GM12892 (cell line): ENCODE data around the gene ARID3B.
A peak's percentile ranks its signal among the peaks of the same experiment; 100 is the strongest.

ENCODE experiments used
- DNase-seq: peaks from one replicate; pipeline ENCODE4 v3.0.0; 2011; ENCODE audit not compliant: insufficient read length
- FAIRE-seq: peaks from 2 replicates; lab custom pipeline; 2011; peaks lifted over from hg19 to GRCh38; lab: Jason Lieb, UNC
- POLR2A ChIP-seq: IDR thresholded peaks from 2 replicates; pipeline ENCODE4 v1.6.1; 2011; ENCODE audit warnings: low read depth, low read length, control low read depth
- POLR2AphosphoS5 ChIP-seq: IDR thresholded peaks from 2 replicates; pipeline ENCODE4 v1.6.1; 2011; ENCODE audit warnings: low read depth, low read length, control low read depth
- TAF1 ChIP-seq: IDR thresholded peaks from 2 replicates; pipeline ENCODE4 v1.6.1; 2011; ENCODE audit warnings: low read depth, mild to moderate bottlenecking, control low read depth, low read length, borderline replicate concordance

Gene ARID3B

GRCh38 chr15:74552773-74553441, 11.9 kb downstream of the ARID3B start:
- TF ChIP-seq POLR2AphosphoS5 (no peak), TAF1 (no peak), POLR2A (no peak)
- peak; percentile 70 for FAIRE-seq
- DNase-seq = no peak

GRCh38 chr15:74555192-74555591, 14.2 kb downstream of the ARID3B start:
- TF ChIP-seq POLR2A (no peak), TAF1 (no peak), POLR2AphosphoS5 (no peak)
- FAIRE-seq (no peak), DNase-seq (no peak)

GRCh38 chr15:74558706-74559105, 17.7 kb downstream of the ARID3B start:
- FAIRE-seq (no peak), DNase-seq (no peak)
- no peak for TF ChIP-seq POLR2AphosphoS5
- TF ChIP-seq POLR2A = no peak
- no peak for TF ChIP-seq TAF1

GRCh38 chr15:74563442-74563841, 22.4 kb downstream of the ARID3B start:
- FAIRE-seq = no peak
- DNase-seq = no peak

GRCh38 chr15:74564182-74564581, 23.2 kb downstream of the ARID3B start:
- FAIRE-seq = no peak
- no peak for TF ChIP-seq POLR2A
- TF ChIP-seq TAF1 = no peak
- no peak for TF ChIP-seq POLR2AphosphoS5
- DNase-seq = no peak

More at GRCh38 chr15:74563442-74563841, 22.4 kb downstream of the ARID3B start:
- TF ChIP-seq TAF1 = no peak
- TF ChIP-seq POLR2A = no peak
- TF ChIP-seq POLR2AphosphoS5 = no peak

- no peak for DNase-seq
- TF ChIP-seq TAF1 (no peak), POLR2A (no peak), POLR2AphosphoS5 (no peak)
- no peak for FAIRE-seq
Measured at GRCh38 chr15:74565381-74566085, 24.5 kb downstream of the ARID3B start.

- FAIRE-seq (no peak), DNase-seq (no peak)
- no peak for TF ChIP-seq TAF1
- TF ChIP-seq POLR2AphosphoS5 = no peak
- no peak for TF ChIP-seq POLR2A
Measured at GRCh38 chr15:74568594-74568993, 27.6 kb downstream of the ARID3B start.

GRCh38 chr15:74569731-74570070, 28.7 kb downstream of the ARID3B start:
- DNase-seq (no peak), FAIRE-seq (no peak)
- TF ChIP-seq POLR2AphosphoS5 = no peak
- TF ChIP-seq TAF1 = no peak
- TF ChIP-seq POLR2A = no peak

- no peak for DNase-seq
Measured at GRCh38 chr15:74571191-74571590, 30.2 kb downstream of the ARID3B start.

GRCh38 chr15:74573987-74574386, 33.0 kb downstream of the ARID3B start:
- no peak for TF ChIP-seq POLR2AphosphoS5
- no peak for TF ChIP-seq TAF1
- no peak for TF ChIP-seq POLR2A
- no peak for DNase-seq
- FAIRE-seq = no peak

More at GRCh38 chr15:74571191-74571590, 30.2 kb downstream of the ARID3B start:
- no peak for TF ChIP-seq POLR2A
- no peak for TF ChIP-seq TAF1
- TF ChIP-seq POLR2AphosphoS5 = no peak
- no peak for FAIRE-seq

GRCh38 chr15:74578496-74578994, 37.5 kb downstream of the ARID3B start:
- TF ChIP-seq POLR2A (no peak), TAF1 (no peak), POLR2AphosphoS5 (no peak)
- DNase-seq (no peak), FAIRE-seq (no peak)
